MCF 10A (cell line): Measurements from ENCODE around the gene UNKL. TPM values are rescaled to one million over a fixed set of nuclear protein-coding genes. Genes with fewer than 3 reads are reported as not detected.

Experiments used
- BruUV-seq: library from RNA; stranded (reverse); fragments of 400-500 nt; replicated peaks from 2 replicates; lab custom pipeline; 2021; lab: Mats Ljungman, UMichigan
- CTCF ChIA-PET: fragments of 300-600 bp; sonication (Branson Sonifier 250); formaldehyde crosslinking; extraction: SDS; loops from one replicate; lab custom pipeline; 2021; ENCODE audit warnings: antibody characterized with exemption, inconsistent platforms; lab: Yijun Ruan, JAX
- POLR2A ChIA-PET: fragments of 300-600, 350-650 bp; sonication (Branson Sonifier 250); formaldehyde crosslinking; extraction: SDS; loops from one replicate; lab custom pipeline; 2020; ENCODE audit warnings: antibody characterized with exemption, inconsistent platforms; lab: Yijun Ruan, JAX
- DNase-seq: peaks from one replicate; pipeline ENCODE4 v3.0.0-alpha.2; 2018; ENCODE audit not compliant: unreplicated experiment
- H3K27ac Mint-ChIP-seq: one replicate; pipeline ENCODE4 v1.8.0; 2022; ENCODE audit warnings: mild to moderate bottlenecking, low read depth, mixed read lengths; ENCODE audit not compliant: unreplicated experiment
- H3K27me3 Mint-ChIP-seq: one replicate; pipeline ENCODE4 v1.8.0; 2022; ENCODE audit warnings: mixed read lengths; ENCODE audit not compliant: insufficient read depth, unreplicated experiment
- H3K36me3 Mint-ChIP-seq: one replicate; pipeline ENCODE4 v1.8.0; 2022; ENCODE audit warnings: mild to moderate bottlenecking, moderate library complexity, mixed read lengths; ENCODE audit not compliant: insufficient read depth, unreplicated experiment
- H3K4me1 Mint-ChIP-seq: one replicate; pipeline ENCODE4 v1.8.0; 2022; ENCODE audit warnings: mixed read lengths; ENCODE audit not compliant: insufficient read depth, unreplicated experiment
- H3K4me3 Mint-ChIP-seq: one replicate; pipeline ENCODE4 v1.8.0; 2022; ENCODE audit warnings: mild to moderate bottlenecking, moderate library complexity, mixed read lengths; ENCODE audit not compliant: unreplicated experiment
- H3K9me3 Mint-ChIP-seq: one replicate; pipeline ENCODE4 v1.8.0; 2022; ENCODE audit warnings: mixed read lengths; ENCODE audit not compliant: unreplicated experiment
- CTCF ChIP-seq: fragments of 200-600 bp; IDR thresholded peaks from one replicate; pipeline ENCODE4 v1.8.0; 2022; ENCODE audit warnings: antibody characterized with exemption, mild to moderate bottlenecking; ENCODE audit not compliant: unreplicated experiment
- intact Hi-C: fragments of 100-400 bp; cut with micrococcal nuclease; formaldehyde crosslinking; loops from 2 replicates; pipeline ENCODE4 v1.14.1; 2022
- total RNA-seq: library from RNA; stranded (reverse); gene quantifications from 2 replicates; pipeline ENCODE4 v1.2.3, GENCODE V29; 2022

Gene UNKL
- total RNA-seq, 1 experiment from 2014 or later, result 12.3 TPM

DNA sequence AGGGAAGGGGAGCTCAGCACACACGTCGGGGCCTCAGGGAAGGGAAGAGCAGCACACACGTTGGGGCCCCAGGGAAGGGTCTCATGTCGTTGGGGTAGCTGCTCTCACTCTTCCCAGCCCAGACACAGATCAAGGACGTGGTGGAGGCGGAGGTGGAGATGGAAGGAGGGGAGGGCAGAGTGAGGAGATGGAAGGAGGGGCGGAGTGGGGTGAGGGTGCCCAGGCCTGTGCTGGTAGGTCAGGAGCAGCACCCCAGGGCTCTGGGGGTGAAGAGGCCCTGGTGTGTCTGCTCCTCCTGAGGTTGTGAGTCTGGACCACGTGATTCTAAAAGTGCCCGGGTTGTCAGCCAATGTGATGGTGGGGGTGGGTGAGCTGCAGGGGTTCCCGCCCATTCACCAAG lies 45.5 kb upstream of the UNKL start:
- no peak overlapping the region for H3K27ac Mint-ChIP-seq
- H3K36me3 Mint-ChIP-seq, result peaks cover 49% of the 10 kb centered on the region
- H3K9me3 Mint-ChIP-seq, result no peaks in the 10 kb centered on the region
- intact Hi-C loops, result no loop called here
- POLR2A ChIA-PET, result interaction anchor here (0.6 kb wide), 1 partner anchor 79 kb away, joined by 4 read pairs; no protein-coding TSS in a partner anchor
- CTCF ChIA-PET, result no interaction called here
- DNase-seq, result no peak
- no peak overlapping the region for H3K4me3 Mint-ChIP-seq
- no peak for TF ChIP-seq CTCF
- H3K27me3 Mint-ChIP-seq, result no peaks in the 10 kb centered on the region
- no peaks in the 10 kb centered on the region for H3K4me1 Mint-ChIP-seq
- no TSS peak for BruUV-seq

- Mint-ChIP-seq H3K36me3 (peaks cover 43% of the 10 kb centered on the region), H3K4me3 (no peak overlapping the region), H3K9me3 (no peaks in the 10 kb centered on the region), H3K27me3 (no peaks in the 10 kb centered on the region), H3K4me1 (no peaks in the 10 kb centered on the region), H3K27ac (no peak overlapping the region)
- ChIA-PET POLR2A (no interaction called here), CTCF (interaction anchor here (0.5 kb wide), 1 partner anchor 14 kb away, joined by 3 read pairs; no protein-coding TSS in a partner anchor)
- intact Hi-C loops, result no loop called here
- no peak for TF ChIP-seq CTCF
- DNase-seq, result no peak
- BruUV-seq, result no TSS peak
Observed at GRCh38 chr16:1458977-1459341, 44.5 kb upstream of the UNKL start.

DNA sequence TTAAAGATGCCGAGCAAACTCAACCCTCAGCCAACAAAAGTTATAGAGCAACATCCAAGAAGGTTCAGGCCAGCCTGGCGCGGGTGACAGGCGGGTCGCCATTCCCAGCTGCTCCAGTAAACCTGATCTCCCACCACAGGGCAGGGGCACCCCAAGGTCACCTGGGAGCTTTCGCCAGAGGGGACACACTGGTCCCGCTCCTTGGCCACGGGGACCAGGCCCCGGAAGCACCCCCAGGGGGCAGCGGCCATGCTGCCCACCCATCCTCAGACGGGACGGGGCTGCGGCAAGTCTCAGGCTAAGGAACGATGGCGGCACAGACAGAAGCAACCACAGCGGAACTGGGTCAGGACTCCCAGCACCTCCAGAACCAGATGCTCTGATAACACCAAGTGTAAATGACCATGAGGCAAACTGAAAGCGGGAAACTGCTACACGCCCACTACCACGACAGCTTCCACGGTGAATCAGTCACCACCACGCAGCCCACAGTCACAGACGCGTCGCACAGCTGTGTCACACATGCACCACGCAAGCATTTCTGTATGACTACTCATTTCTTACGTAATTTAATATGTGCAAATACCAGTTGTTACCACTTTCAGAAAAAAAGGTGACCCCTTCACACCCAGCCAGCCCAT lies 44.0 kb upstream of the UNKL start:
- POLR2A ChIA-PET, result interaction anchor here (1.1 kb wide), 1 partner anchor 34 kb away, joined by 3 read pairs; no protein-coding TSS in a partner anchor
- no peak for DNase-seq

More for the DNA sequence above, 44.0 kb upstream of the UNKL start:
- intact Hi-C loops, result no loop called here
- peaks cover 46% of the 10 kb centered on the region for H3K36me3 Mint-ChIP-seq
- CTCF ChIA-PET, result no interaction called here
- no TSS peak for BruUV-seq
- no peaks in the 10 kb centered on the region for H3K9me3 Mint-ChIP-seq
- no peak for TF ChIP-seq CTCF
- no peak overlapping the region for H3K4me3 Mint-ChIP-seq
- no peaks in the 10 kb centered on the region for H3K4me1 Mint-ChIP-seq
- no peak overlapping the region for H3K27ac Mint-ChIP-seq
- no peaks in the 10 kb centered on the region for H3K27me3 Mint-ChIP-seq
